HL-60/S4 treated with retinoic acid at 250 ng/mL for 4 days and 3 days (cell line): ENCODE results near the gene ISG20.

Experiments
- in situ Hi-C: fragments of 300-500 bp; cut with MboI; formaldehyde crosslinking; loops from 2 replicates; pipeline ENCODE4 v1.7.0; 2022; ENCODE audit warnings: low sequenced_read_pairs

The ISG20 gene

GRCh38 chr15:88680241-88681001, 41.6 kb downstream of the ISG20 start:
- in situ Hi-C loops, result no loop called here

GRCh38 chr15:88681610-88682221, 42.9 kb downstream of the ISG20 start:
- in situ Hi-C loops, result no loop called here

GRCh38 chr15:88684345-88684744, 45.5 kb downstream of the ISG20 start:
- in situ Hi-C loops, result no loop called here

- in situ Hi-C loops, result no loop called here
Observed at GRCh38 chr15:88686166-88686565, 47.4 kb downstream of the ISG20 start.

GRCh38 chr15:88688394-88688933, 49.6 kb downstream of the ISG20 start:
- in situ Hi-C loops, result no loop called here

- in situ Hi-C loops, result no loop called here
Observed at GRCh38 chr15:88690331-88690730, 51.5 kb downstream of the ISG20 start.

GRCh38 chr15:88693191-88693590, 54.4 kb downstream of the ISG20 start:
- in situ Hi-C loops, result no loop called here

GRCh38 chr15:88695101-88695500, 56.3 kb downstream of the ISG20 start:
- in situ Hi-C loops, result no loop called here

GRCh38 chr15:88695691-88696251, 57.0 kb downstream of the ISG20 start:
- in situ Hi-C loops, result no loop called here

GRCh38 chr15:88696254-88696653, 57.4 kb downstream of the ISG20 start:
- in situ Hi-C loops, result no loop called here

- in situ Hi-C loops, result no loop called here
Observed at GRCh38 chr15:88697276-88697675, 58.5 kb downstream of the ISG20 start.

GRCh38 chr15:88699861-88700260, 61.0 kb downstream of the ISG20 start:
- in situ Hi-C loops, result no loop called here

- in situ Hi-C loops, result no loop called here
Observed at GRCh38 chr15:88700716-88701115, 61.9 kb downstream of the ISG20 start.

- in situ Hi-C loops, result no loop called here
Observed at GRCh38 chr15:88701561-88702095, 62.8 kb downstream of the ISG20 start.

- in situ Hi-C loops, result no loop called here
Observed at GRCh38 chr15:88702983-88703382, 64.2 kb downstream of the ISG20 start.

GRCh38 chr15:88703533-88703932, 64.7 kb downstream of the ISG20 start:
- in situ Hi-C loops, result no loop called here

GRCh38 chr15:88704791-88705768, 66.3 kb downstream of the ISG20 start:
- in situ Hi-C loops, result no loop called here

GRCh38 chr15:88705769-88706165, 67.0 kb downstream of the ISG20 start:
- in situ Hi-C loops, result no loop called here
